Heart left ventricle (tissue), 16 donors: ENCODE results near the gene ADAMTSL5. TPM values are rescaled to one million over a fixed set of nuclear protein-coding genes. Genes with fewer than 3 reads are reported as not detected.

Experiments
- ATAC-seq, 4 donors: fragments of 200-7000 bp; cut with Tn5 transposase; one replicate each; pipeline ENCODE4 v1.9.1; 2020 to 2022; ENCODE audit warnings: moderate library complexity in 4 of 4, mild to moderate bottlenecking in 3 of 4, moderate number of reproducible peaks in 1 of 4
- DNase-seq, 5 donors: peaks; one replicate each; pipeline ENCODE4 v3.0.0-alpha.2; 2020
- H3K27ac ChIP-seq, 12 donors: fragments of 200-600 bp; sonication (generic) in 4 of 12; one replicate each; pipeline versions ENCODE4 v1.5.0 to v1.8.0; 2016 to 2022; ENCODE audit warnings: mild to moderate bottlenecking in 2 of 12
- H3K27me3 ChIP-seq, 9 donors: fragments of 200-600 bp; sonication (generic) in 2 of 9; one replicate each; pipeline versions ENCODE4 v1.5.1 to v1.8.0; 2016 to 2022; ENCODE audit warnings: mild to moderate bottlenecking in 3 of 9
- H3K36me3 ChIP-seq, 9 donors: fragments of 200-600 bp; sonication (generic) in 2 of 9; one replicate each; pipeline versions ENCODE4 v1.5.0 to v1.8.0; 2018 to 2022; ENCODE audit warnings: mild to moderate bottlenecking in 2 of 9
- H3K4me1 ChIP-seq, 12 donors: fragments of 200-600 bp; sonication (generic) in 4 of 12; one replicate each; pipeline versions ENCODE4 v1.5.0 to v1.8.0; 2016 to 2022; ENCODE audit warnings: mild to moderate bottlenecking in 3 of 12
- H3K4me3 ChIP-seq, 12 donors: fragments of 200-600 bp; sonication (generic) in 4 of 12; one replicate each; pipeline versions ENCODE4 v1.5.0 to v1.8.0; 2017 to 2022; ENCODE audit warnings: mild to moderate bottlenecking in 9 of 12, moderate library complexity in 4 of 12
- H3K9me3 ChIP-seq, 12 donors: fragments of 200-600 bp; sonication (generic) in 4 of 12; one replicate each; pipeline versions ENCODE4 v1.5.0 to v1.8.0; 2016 to 2022; ENCODE audit warnings: mild to moderate bottlenecking in 1 of 12
- CTCF ChIP-seq, 12 donors: fragments of 200-600 bp; sonication (generic) in 4 of 12; IDR thresholded peaks; one replicate each; pipeline versions ENCODE4 v1.5.0 to v1.8.0; 2018 to 2022; ENCODE audit warnings: antibody characterized with exemption in 12 of 12, mild to moderate bottlenecking in 5 of 12
- POLR2A ChIP-seq, 2 donors: fragments of 450-650 bp; IDR thresholded peaks; one replicate each; pipeline ENCODE4 v1.6.1; 2017; ENCODE audit warnings: antibody characterized with exemption in 2 of 2, mild to moderate bottlenecking in 2 of 2, moderate library complexity in 2 of 2
- WGBS, 4 donors: extraction: QIAGEN DNeasy Blood & Tissue Kit in 2 of 4; methylation state at CpG; one replicate each; pipeline versions ENCODE4 v1.1.5 to v1.1.7; 2013 to 2018; 5-methylcytosine and 5-hydroxymethylcytosine counted together
- intact Hi-C, 10 donors: fragments of 100-400 bp; cut with DNase I; formaldehyde crosslinking; loops; one replicate each; pipeline versions ENCODE4 v1.11.1 to v1.14.2; 2022
- polyA plus RNA-seq, 2 donors: library from polyadenylated mRNA; stranded (reverse); fragments of 200-250 nt; gene quantifications; one replicate each; pipeline ENCODE4 v1.2.3, GENCODE V29; 2013
- total RNA-seq, 9 donors: library from RNA; depleted of rRNA in 2 of 9; stranded (reverse); fragments of >200 nt in 2 of 9; fragmentation: NEBNext Ultra II Directional in 3 of 9; extraction: Animal tissue kit (Norgen Biotek cat#: 25700) in 3 of 9; gene quantifications; one replicate each; pipeline versions ENCODE4 v1.1.0 to v1.2.4, GENCODE V29; 2016 to 2023
- donor health status: ischemic (EF 13 %, LVEDD 7.1; RV severe dilation, severe dysfunction).
- donor health status: healthy with polysubstance abuse.
- donor health status: DM: no; HTN: yes; CAD: no.
- donor health status: DM: no; HTN: no; CAD: no.
- donor health status: ischemic (EF 25% LVEDD 6.9; RV normal size, moderate dysfunction).
- donor health status: ischemic (EF 25% LVEDD 5.7; RV mildly dilated, moderate dysfunction).
- donor health status: healthy.
- donor health status: DM: yes; HTN: yes; CAD: no.
- donor health status: ischemic (EF 35%, LVEDD 5.7; RV mildly dilated, moderate dysfunction).
- donor health status: nonischemic (EF 11% LVEDD 7.7; RV severe dilation, severe dysfunction).
- donor health status: DM: yes; HTN: yes; CAD: no.
- donor health status: PGD.
- donor health status: ischemic (EF 29% LVEDD 5.4; RV normal size, mild dysfunction).
- donor health status: nonischemic (EF 23%, LVEDD 6.1; RV moderate dilation, normal function).

The ADAMTSL5 gene
- total and polyA plus RNA-seq, 11 donors: 20.8 to 53.6 (median 30.2) TPM

- Histone ChIP-seq H3K4me1 (peaks cover 0 to 59% (median 15%) of the 10 kb centered on the region in 12 donors), H3K9me3 (peaks cover 0 to 6% (median 0%) of the 10 kb centered on the region in 12 donors), H3K27ac (peak overlapping the region in 3 of 12 donors; percentile 24 to 26 (median 24)), H3K4me3 (no peak overlapping the region), H3K36me3 (peaks cover 0 to 13% (median 5%) of the 10 kb centered on the region in 9 donors), H3K27me3 (peaks cover 0 to 32% (median 5%) of the 10 kb centered on the region in 9 donors)
- no peak for DNase-seq
- no peak for TF ChIP-seq POLR2A (IDR thresholded peaks at IDR 0.05)
- no peak for TF ChIP-seq CTCF (IDR thresholded peaks at IDR 0.05)
- intact Hi-C loops: loop anchor here in 2 of 10 donors (5.0 to 10.0 kb wide), 2 partner anchors 63 to 235 kb away; partner anchors contain the start of gene FAM174C (in 1 of the 2)
- ATAC-seq: no peak
- 49 to 66% (median 52%) methylated on average over 11 of the region's 11 CpGs for WGBS, 4 donors
Observed at GRCh38 chr19:1509602-1510441, 3.0 kb downstream of the ADAMTSL5 start.

- DNase-seq (no peak), ATAC-seq (no peak)
- Histone ChIP-seq H3K36me3 (peaks cover 0 to 13% (median 5%) of the 10 kb centered on the region in 9 donors), H3K4me1 (peaks cover 0 to 60% (median 16%) of the 10 kb centered on the region in 12 donors), H3K27me3 (peaks cover 0 to 26% (median 4%) of the 10 kb centered on the region in 9 donors), H3K27ac (peak overlapping the region in 8 of 12 donors; percentile 1 to 90 (median 88)), H3K4me3 (peak overlapping the region in 9 of 12 donors; percentile 4 to 59 (median 45)), H3K9me3 (peaks cover 0 to 6% (median 0%) of the 10 kb centered on the region in 12 donors)
- no peak for TF ChIP-seq CTCF (IDR thresholded peaks at IDR 0.05)
- TF ChIP-seq POLR2A (IDR thresholded peaks at IDR 0.05): no peak
- 40 to 43% (median 42%) methylated on average over 8 to 12 of the region's 12 CpGs for WGBS, 4 donors
- intact Hi-C loops: no loop called here
Observed at GRCh38 chr19:1508507-1508856, 4.3 kb downstream of the ADAMTSL5 start.

- DNase-seq (peak; percentile 92 to 96 (median 93)), ATAC-seq (peak; percentile 88 to 91 (median 90))
- peak overlapping the region in 10 of 12 donors; percentile 24 to 59 (median 46) for H3K4me3 ChIP-seq
- no peak for TF ChIP-seq CTCF (IDR thresholded peaks at IDR 0.05)
- no peak for TF ChIP-seq POLR2A (IDR thresholded peaks at IDR 0.05)
- intact Hi-C loops: no loop called here
- peaks cover 0 to 60% (median 20%) of the 10 kb centered on the region in 12 donors for H3K4me1 ChIP-seq
- peaks cover 0 to 29% (median 4%) of the 10 kb centered on the region in 9 donors for H3K27me3 ChIP-seq
- peak overlapping the region; percentile 1 to 90 (median 84) for H3K27ac ChIP-seq
- peaks cover 0 to 6% (median 0%) of the 10 kb centered on the region in 12 donors for H3K9me3 ChIP-seq
- WGBS, 4 donors: 1 to 3% (median 2%) methylated on average over 12 to 46 of the region's 46 CpGs
- peaks cover 0 to 13% (median 5%) of the 10 kb centered on the region in 9 donors for H3K36me3 ChIP-seq
Observed at GRCh38 chr19:1507763-1508506, 4.9 kb downstream of the ADAMTSL5 start.
